Spleen (tissue), 7 donors: Measurements from ENCODE around the gene TMEM163.

Experiments
- POLR2A ChIP-seq, 3 donors: fragments of 450-650 bp; IDR thresholded peaks; one replicate each; pipeline ENCODE4 v1.5.1; 2017; ENCODE audit warnings: antibody characterized with exemption in 3 of 3, mild to moderate bottlenecking in 1 of 3
- TF ChIP-seq, protein P1 (sequence below), 11 experiments: fragments of 200-600 bp in 7 of 11; fragments of 450-650 bp in 4 of 11; sonication (generic) in 4 of 11; IDR thresholded peaks in 8 of 11; conservative IDR thresholded peaks in 3 of 11; 1 replicate in 7 of 11; 2 replicates in 4 of 11; pipeline versions ENCODE4 v1.4.0 to v1.8.0; 2016 to 2021; ENCODE audit warnings: antibody characterized with exemption in 11 of 11, inconsistent platforms in 4 of 11, mild to moderate bottlenecking in 1 of 11
- donor health status: DM: no; HTN: no; CAD: no; lungs with moderate emphysema.
- donor health status: DM: no; HTN: no; CAD: no.
- donor health status: DM: no; HTN: no; CAD: no.

DNA sequence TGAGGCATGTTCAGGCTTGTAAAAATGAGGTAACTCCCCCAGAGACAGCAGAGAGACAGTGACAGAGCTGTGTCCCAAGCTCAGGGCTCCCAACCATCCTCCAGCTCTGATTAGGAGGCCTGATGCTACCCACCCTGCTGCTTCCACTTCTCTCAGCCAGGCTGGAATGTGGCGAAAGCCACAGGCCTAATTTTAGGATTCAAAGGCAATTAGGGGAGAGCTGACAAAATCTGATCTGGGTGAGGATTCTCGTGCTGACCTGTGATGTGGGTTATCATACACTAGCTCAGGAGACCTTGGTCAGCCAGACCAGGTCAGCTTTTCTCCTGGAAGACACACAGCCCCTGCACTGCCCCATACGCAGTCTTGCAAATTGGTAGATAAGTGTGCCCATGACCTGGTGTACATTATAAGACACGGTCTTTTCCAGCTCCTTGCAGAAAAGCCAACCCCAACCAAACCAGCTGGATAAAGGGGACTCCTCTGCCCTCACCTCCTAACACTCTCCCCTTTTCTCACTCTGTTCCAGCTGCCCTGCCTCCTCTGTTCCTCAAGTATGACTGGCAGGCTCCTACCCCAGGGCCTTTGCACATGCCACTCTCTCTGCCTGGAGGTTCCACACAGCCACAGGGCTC, 239.0 kb downstream of the TMEM163 start:
- TF ChIP-seq, protein P1, sequence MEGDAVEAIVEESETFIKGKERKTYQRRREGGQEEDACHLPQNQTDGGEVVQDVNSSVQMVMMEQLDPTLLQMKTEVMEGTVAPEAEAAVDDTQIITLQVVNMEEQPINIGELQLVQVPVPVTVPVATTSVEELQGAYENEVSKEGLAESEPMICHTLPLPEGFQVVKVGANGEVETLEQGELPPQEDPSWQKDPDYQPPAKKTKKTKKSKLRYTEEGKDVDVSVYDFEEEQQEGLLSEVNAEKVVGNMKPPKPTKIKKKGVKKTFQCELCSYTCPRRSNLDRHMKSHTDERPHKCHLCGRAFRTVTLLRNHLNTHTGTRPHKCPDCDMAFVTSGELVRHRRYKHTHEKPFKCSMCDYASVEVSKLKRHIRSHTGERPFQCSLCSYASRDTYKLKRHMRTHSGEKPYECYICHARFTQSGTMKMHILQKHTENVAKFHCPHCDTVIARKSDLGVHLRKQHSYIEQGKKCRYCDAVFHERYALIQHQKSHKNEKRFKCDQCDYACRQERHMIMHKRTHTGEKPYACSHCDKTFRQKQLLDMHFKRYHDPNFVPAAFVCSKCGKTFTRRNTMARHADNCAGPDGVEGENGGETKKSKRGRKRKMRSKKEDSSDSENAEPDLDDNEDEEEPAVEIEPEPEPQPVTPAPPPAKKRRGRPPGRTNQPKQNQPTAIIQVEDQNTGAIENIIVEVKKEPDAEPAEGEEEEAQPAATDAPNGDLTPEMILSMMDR (IDR thresholded peaks at IDR 0.05 in 8 of 11, conservative IDR thresholded peaks at IDR 0.05 in 3 of 11), result no peak
- TF ChIP-seq POLR2A (IDR thresholded peaks at IDR 0.05), result no peak
